K562 (cell line): ENCODE results near the gene PID1. TPM values are rescaled to one million over a fixed set of nuclear protein-coding genes. Genes with fewer than 3 reads are reported as not detected.

Experiments
- ATAC-seq: fragments of 200-7000 bp; cut with Tn5 transposase; 3 replicates; pipeline ENCODE4 v1.9.1; 2020; ENCODE audit warnings: moderate library complexity
- BruUV-seq: library from RNA; stranded (reverse); fragments of 400-500 nt; replicated peaks from 2 replicates; lab custom pipeline; 2021; lab: Mats Ljungman, UMichigan
- CTCF ChIA-PET: fragments of 300-600 bp; formaldehyde crosslinking; extraction: SDS; loops from one replicate; lab custom pipeline; 2021; ENCODE audit warnings: low intra/inter-chr PET ratio; lab: Yijun Ruan, JAX
- POLR2A ChIA-PET: fragments of 300-600, 350-650 bp; sonication (Branson Sonifier 250); formaldehyde crosslinking; extraction: SDS; loops from one replicate; lab custom pipeline; 2021; ENCODE audit warnings: antibody characterized with exemption, inconsistent platforms; lab: Yijun Ruan, JAX
- DNase-seq, 4 experiments: peaks; one replicate each; pipeline versions ENCODE4 v3.0.0 to v3.0.0-alpha.2; 2011 to 2018; ENCODE audit warnings: low spot score in 3 of 4, mixed read lengths in 3 of 4; ENCODE audit errors: extremely low read depth in 1 of 4
- FAIRE-seq: peaks from 2 replicates; lab custom pipeline; 2011; peaks lifted over from hg19 to GRCh38; lab: Jason Lieb, UNC
- H2AFZ ChIP-seq: 2 replicates; pipeline ENCODE4 v1.6.0; 2011; ENCODE audit warnings: low read depth, low read length, control low read depth, inconsistent platforms
- H3K27ac ChIP-seq: fragments of 200-600 bp; 3 replicates; pipeline ENCODE4 v1.8.0; 2011; ENCODE audit warnings: low read depth, mild to moderate bottlenecking, control low read depth, inconsistent platforms, low read length, moderate library complexity, mixed read lengths; ENCODE audit errors: extremely low read depth
- H3K27me3 ChIP-seq, 2 experiments: fragments of 300-600 bp in 1 of 2; 2 replicates in 1 of 2; 3 replicates in 1 of 2; pipeline versions ENCODE4 v1.6.0 to v1.8.0; 2011; ENCODE audit warnings: inconsistent platforms in 2 of 2, low read length in 2 of 2, mild to moderate bottlenecking in 1 of 2, mixed read lengths in 1 of 2, moderate library complexity in 1 of 2; ENCODE audit not compliant: control insufficient read depth in 2 of 2, insufficient read depth in 2 of 2
- H3K36me3 ChIP-seq: fragments of 300-600 bp; 3 replicates; pipeline ENCODE4 v1.8.0; 2011; ENCODE audit warnings: mild to moderate bottlenecking, low read length, inconsistent platforms; ENCODE audit not compliant: control insufficient read depth, insufficient read depth
- H3K4me1 ChIP-seq, 2 experiments: fragments of 200-600 bp in 1 of 2; replicated peaks in 1 of 2; 2 replicates in 1 of 2; 3 replicates in 1 of 2; pipeline versions ENCODE4 v1.5.1 to v1.8.0; 2011; ENCODE audit warnings: inconsistent platforms in 2 of 2, low read length in 2 of 2, mild to moderate bottlenecking in 1 of 2, mixed read lengths in 1 of 2, moderate library complexity in 1 of 2; ENCODE audit not compliant: control insufficient read depth in 2 of 2, insufficient read depth in 2 of 2
- H3K4me2 ChIP-seq: 2 replicates; pipeline ENCODE4 v1.6.1; 2011; ENCODE audit warnings: low read length, control low read depth, inconsistent platforms, mixed read lengths; ENCODE audit not compliant: insufficient read depth
- H3K4me3 ChIP-seq: fragments of 200-600 bp; sonication (generic), shearing (Covaris generic); 2 replicates; pipeline ENCODE4 v1.5.1; 2016; ENCODE audit warnings: control low read depth, inconsistent platforms
- H3K79me2 ChIP-seq: fragments of 200-600 bp; 3 replicates; pipeline ENCODE4 v1.8.0; 2011; ENCODE audit warnings: low read length, inconsistent platforms; ENCODE audit not compliant: control insufficient read depth, insufficient read depth
- H3K9ac ChIP-seq, 2 experiments: 2 replicates each; pipeline versions ENCODE4 v1.6.0 to v1.6.1; 2011; ENCODE audit warnings: low read depth in 2 of 2, low read length in 2 of 2, control low read depth in 1 of 2, inconsistent platforms in 1 of 2, mild to moderate bottlenecking in 1 of 2, mixed read lengths in 1 of 2; ENCODE audit not compliant: insufficient read depth in 1 of 2
- H3K9me1 ChIP-seq: one replicate; pipeline ENCODE4 v1.6.0; 2011; ENCODE audit warnings: inconsistent platforms, mild to moderate bottlenecking, low read length, moderate library complexity; ENCODE audit not compliant: control insufficient read depth, insufficient read depth
- H3K9me3 ChIP-seq: replicated peaks from 2 replicates; pipeline ENCODE4 v1.5.1; 2011; ENCODE audit warnings: low read depth, low read length, inconsistent platforms; ENCODE audit not compliant: control insufficient read depth, insufficient read depth
- H4K20me1 ChIP-seq: replicated peaks from 2 replicates; pipeline ENCODE4 v1.6.1; 2011; ENCODE audit warnings: low read length, inconsistent platforms, mixed read lengths; ENCODE audit not compliant: control insufficient read depth, insufficient read depth
- POLR2AphosphoS5 ChIP-seq: IDR thresholded peaks from 2 replicates; pipeline ENCODE4 v1.6.1; 2011; ENCODE audit warnings: mild to moderate bottlenecking, low read depth, low read length, moderate library complexity; ENCODE audit not compliant: control insufficient read depth, insufficient read depth
- in situ Hi-C: fragments of 300-500 bp; cut with MboI; formaldehyde crosslinking; loops from 4 replicates; pipeline ENCODE4 v1.15.0; 2018; ENCODE audit warnings: inconsistent platforms, mixed read lengths
- intact Hi-C: fragments of 100-400 bp; cut with micrococcal nuclease; formaldehyde crosslinking; loops from 2 replicates; pipeline ENCODE4 v1.14.2; 2022
- polyA plus RNA-seq, 8 experiments: library from polyadenylated mRNA; depleted of rRNA in 4 of 8; stranded (reverse) in 5 of 8; unstranded in 3 of 8; fragments of >200 nt; fragmentation: Nextera tagmentation in 2 of 8; fragmentation: Illumina TruSeq in 1 of 8; extraction: Ambion mirVana in 2 of 8; extraction: Trizol in 1 of 8; gene quantifications; 2 replicates each; pipeline versions ENCODE4 v1.2.1 to v1.2.3, GENCODE V29; 2011 to 2014; ENCODE audit warnings: inconsistent platforms in 1 of 8, missing spikeins in 1 of 8
- total RNA-seq, 7 experiments: library from RNA; depleted of rRNA in 6 of 7; stranded (reverse); fragments of >200 nt in 6 of 7; fragmentation: Illumina TruSeq in 2 of 7; extraction: Trizol in 2 of 7; gene quantifications; 2 replicates each; pipeline versions ENCODE4 v1.2.1 to v1.2.3, GENCODE V29; 2011 to 2021; ENCODE audit warnings: low replicate concordance in 1 of 7
- TF ChIP-seq, protein P1 (sequence below): fragments of 450-650 bp; IDR thresholded peaks from 2 replicates; pipeline ENCODE4 v1.6.1; 2017; ENCODE audit warnings: mild to moderate bottlenecking, moderate library complexity
- TF ChIP-seq, protein P2 (sequence below): fragments of 250-450 bp; sonication (Bioruptor Pico); IDR thresholded peaks from 2 replicates; pipeline ENCODE4 v1.4.0; 2020; ENCODE audit warnings: mild to moderate bottlenecking

The PID1 gene
- total and polyA plus RNA-seq, 9 of the 15 experiments (the other 6 are each of a cell fraction or from before 2014, with no cell fraction given) = not detected

DNA sequence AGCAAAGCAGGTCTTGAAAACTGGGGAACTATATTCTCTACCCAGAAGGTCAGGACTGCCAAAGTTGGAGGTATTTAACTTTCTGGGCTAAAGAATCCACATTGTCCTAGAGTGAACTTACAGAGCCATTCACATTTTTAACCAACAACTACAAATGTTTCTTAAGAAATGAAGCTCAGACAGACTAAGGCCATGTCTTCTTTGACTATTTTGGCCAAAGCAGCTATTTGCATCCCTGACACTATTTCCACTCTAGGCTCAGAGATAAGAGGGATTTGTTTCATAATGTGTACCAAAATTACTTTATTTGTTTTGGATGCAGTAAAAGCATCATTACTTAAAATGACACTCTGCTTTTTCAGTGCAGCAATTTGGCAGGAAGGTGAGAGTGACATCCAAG lies 18.1 kb downstream of the PID1 start:
- Histone ChIP-seq H4K20me1 (no peaks in the 10 kb centered on the region), H3K9ac (no peak overlapping the region), H2AFZ (no peak overlapping the region), H3K9me1 (no peaks in the 10 kb centered on the region), H3K27ac (no peak overlapping the region), H3K4me2 (no peak overlapping the region), H3K79me2 (no peaks in the 10 kb centered on the region), H3K4me3 (no peak overlapping the region), H3K27me3 (no peaks in the 10 kb centered on the region), H3K9me3 (no peaks in the 10 kb centered on the region), H3K4me1 (no peaks in the 10 kb centered on the region), H3K36me3 (no peaks in the 10 kb centered on the region)
- POLR2A ChIA-PET = no interaction called here
- BruUV-seq = no TSS peak
- TF ChIP-seq, protein P1, sequence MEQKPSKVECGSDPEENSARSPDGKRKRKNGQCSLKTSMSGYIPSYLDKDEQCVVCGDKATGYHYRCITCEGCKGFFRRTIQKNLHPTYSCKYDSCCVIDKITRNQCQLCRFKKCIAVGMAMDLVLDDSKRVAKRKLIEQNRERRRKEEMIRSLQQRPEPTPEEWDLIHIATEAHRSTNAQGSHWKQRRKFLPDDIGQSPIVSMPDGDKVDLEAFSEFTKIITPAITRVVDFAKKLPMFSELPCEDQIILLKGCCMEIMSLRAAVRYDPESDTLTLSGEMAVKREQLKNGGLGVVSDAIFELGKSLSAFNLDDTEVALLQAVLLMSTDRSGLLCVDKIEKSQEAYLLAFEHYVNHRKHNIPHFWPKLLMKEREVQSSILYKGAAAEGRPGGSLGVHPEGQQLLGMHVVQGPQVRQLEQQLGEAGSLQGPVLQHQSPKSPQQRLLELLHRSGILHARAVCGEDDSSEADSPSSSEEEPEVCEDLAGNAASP = no peak
- TF ChIP-seq, protein P2, sequence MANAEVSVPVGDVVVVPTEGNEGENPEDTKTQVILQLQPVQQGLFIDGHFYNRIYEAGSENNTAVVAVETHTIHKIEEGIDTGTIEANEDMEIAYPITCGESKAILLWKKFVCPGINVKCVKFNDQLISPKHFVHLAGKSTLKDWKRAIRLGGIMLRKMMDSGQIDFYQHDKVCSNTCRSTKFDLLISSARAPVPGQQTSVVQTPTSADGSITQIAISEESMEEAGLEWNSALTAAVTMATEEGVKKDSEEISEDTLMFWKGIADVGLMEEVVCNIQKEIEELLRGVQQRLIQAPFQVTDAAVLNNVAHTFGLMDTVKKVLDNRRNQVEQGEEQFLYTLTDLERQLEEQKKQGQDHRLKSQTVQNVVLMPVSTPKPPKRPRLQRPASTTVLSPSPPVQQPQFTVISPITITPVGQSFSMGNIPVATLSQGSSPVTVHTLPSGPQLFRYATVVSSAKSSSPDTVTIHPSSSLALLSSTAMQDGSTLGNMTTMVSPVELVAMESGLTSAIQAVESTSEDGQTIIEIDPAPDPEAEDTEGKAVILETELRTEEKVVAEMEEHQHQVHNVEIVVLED (CRISPR knock-in tag) = no peak
- no peak for TF ChIP-seq POLR2AphosphoS5
- intact Hi-C loops = no loop called here
- ATAC-seq (no peak), FAIRE-seq (no peak), DNase-seq (no peak)
- CTCF ChIA-PET = no interaction called here
- in situ Hi-C loops = no loop called here
